Measurements from ENCODE around the gene SLC22A17.

The SLC22A17 gene

DNA sequence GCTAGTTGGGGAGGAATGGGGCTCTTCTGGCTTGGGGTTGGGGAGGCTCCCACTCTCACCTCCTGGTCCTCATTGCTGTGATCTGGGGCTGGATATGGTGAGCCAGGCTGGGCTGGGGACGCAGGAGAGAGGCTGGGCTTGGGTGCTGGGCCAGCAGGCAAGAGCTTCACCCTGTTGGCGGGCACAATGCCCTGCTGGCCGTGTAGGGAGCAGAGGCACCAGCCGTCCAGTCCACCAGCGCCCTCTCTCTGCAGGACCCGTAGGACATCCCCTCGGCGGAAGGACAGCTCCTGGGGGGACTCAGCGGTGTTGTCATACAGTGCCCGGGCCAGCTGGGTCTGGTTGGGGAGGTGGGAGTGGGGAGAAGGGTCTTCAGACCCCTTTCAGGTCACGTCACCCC is 7.8 kb upstream of the SLC22A17 start:
- DNase-seq = no peak

DNA sequence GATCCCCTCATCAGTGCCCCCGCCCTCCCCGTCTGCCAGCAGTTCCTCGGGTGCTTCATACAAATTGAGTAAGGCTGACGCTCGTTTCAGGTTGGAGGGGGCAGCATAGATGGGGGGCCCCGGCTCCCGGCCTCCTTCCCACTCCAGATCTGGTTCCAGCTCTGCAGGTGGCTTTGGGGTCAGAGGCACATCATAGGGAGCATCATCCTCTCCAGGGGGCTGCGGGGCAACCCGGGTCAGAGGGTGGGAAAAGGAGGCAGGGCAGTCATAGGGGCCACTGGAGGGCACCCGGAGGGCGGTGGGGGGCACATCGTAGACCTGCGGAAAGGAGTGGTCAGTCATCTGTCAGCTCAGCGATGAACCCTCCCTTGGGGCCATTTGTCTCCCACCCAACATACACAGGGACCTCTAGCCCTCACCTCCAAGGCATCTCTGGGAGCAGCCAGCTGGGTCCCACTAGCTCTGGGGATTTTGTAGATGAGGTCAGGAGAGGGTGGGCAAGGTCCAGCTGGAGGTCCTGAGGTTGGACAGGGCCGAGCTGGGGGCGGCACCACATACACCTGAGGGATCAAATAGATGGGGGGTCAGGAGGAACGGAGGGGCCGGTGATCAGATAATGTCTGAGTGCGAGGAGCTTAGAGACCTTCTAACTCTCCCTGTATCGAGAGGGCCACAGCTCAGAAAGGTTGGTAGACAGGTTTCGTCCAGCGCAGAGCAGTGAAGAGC is 7.2 kb upstream of the SLC22A17 start:
- DNase-seq = no peak

DNA sequence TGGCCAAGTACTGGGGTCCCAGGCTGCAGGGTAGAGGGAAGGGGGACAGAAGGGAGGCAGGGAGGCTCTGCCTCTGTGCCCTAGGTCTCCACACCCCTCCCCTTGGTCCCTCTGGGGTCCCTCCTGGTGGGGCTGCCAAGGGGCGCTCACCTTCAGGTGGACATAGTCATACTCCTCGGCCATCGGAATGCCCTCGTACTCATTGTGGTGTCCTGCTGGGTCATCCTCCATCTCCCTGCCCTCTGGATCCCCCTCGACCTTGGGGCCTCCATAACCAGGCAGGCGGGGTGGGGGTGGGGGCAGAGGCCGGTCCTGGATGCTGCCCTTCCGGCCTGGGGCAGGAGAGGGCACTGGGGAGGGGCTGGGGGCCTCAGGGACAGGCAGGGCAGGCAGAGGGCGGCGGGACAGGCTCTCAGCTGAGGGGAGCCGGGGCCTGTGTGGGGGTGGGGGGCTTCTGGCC is 6.5 kb upstream of the SLC22A17 start:
- DNase-seq = no peak

DNA sequence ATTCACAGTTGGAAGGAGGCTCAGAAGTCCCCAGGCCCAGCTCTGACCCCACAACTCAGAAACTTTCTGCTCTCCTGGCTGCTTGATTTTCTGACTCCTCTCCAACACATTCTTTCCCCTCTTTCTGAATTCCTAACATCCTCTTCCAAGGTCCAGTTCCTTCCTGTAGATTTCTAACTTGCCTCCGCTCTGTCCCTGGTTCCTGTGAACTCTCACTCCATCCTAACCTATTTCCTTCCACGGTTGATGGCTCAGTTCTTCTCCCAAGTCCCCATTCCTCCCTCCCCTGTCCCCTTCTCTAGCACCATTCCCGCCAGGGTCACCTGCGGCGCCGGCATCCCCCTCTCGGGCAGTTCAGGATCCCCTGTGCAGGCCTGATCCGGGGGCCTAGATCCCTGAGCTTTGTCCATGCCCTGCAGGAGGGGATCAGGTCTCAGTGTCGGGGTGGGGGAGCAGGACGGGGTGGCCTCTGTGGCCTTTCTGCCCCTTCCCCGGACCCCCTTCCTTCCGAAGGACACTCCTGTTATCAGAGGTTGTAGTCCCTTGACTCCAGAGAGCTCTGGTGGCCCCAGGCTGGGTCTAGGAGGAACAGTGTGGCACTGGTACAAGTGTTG is 6.0 kb upstream of the SLC22A17 start:
- DNase-seq = no peak

DNA sequence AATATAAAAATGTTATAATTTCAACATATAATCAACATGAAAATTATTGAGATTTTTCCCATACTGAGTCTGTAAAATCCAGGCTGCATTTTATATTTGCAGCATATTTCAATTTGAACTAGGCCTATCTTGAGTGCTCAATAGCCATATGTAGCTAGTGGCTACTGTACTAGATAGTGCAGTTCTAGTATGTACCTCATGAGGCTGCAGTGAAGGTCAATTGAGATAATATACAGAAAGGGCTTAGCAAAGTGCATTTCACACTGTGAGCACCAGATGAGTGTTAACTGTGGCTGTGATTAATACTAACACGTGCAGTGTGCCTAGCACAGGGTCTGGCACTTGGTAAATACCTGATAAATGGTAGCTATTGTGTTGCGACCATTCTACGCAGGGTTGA is 5.4 kb upstream of the SLC22A17 start:
- no peak for DNase-seq

DNA sequence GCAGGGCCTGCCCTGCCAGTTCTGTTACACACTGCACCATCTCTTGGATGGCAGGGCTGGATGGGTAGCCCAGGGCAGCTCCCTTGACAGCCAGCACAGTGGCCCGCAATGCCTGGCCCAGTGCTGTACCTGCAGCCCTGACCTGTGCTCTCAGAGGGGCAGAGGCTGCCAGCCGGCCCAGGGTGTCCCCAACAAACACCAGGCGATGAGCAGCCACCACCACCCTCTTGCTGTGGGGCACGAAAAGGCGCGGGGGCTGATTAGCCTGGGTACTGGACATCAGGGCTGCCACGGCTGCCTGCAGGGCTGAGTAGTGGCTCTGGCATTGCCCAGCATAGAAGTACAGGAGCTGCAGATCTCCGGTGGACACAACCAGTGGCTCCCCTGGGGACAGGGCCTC is 4.6 kb upstream of the SLC22A17 start:
- no peak for DNase-seq

DNA sequence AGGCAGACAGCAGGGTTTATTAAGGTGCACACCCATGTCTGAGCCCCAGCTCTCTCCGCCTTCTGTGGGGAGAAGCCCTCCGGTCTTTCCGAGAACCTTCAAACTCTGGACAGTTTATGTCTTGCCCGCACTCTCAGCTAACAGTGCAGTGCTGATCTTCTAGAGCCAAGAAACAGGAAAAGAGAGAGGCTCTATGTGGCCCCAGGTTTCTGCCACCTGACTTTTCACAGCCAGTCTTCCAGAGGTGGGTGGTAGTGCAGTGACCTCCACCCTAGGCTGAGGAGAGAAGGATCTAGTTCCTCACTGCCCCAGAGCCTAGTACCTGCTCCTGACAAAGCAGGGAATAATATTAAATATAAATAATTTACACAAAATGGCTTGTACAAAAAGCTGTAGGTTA is 4.0 kb upstream of the SLC22A17 start:
- no peak for DNase-seq

DNA sequence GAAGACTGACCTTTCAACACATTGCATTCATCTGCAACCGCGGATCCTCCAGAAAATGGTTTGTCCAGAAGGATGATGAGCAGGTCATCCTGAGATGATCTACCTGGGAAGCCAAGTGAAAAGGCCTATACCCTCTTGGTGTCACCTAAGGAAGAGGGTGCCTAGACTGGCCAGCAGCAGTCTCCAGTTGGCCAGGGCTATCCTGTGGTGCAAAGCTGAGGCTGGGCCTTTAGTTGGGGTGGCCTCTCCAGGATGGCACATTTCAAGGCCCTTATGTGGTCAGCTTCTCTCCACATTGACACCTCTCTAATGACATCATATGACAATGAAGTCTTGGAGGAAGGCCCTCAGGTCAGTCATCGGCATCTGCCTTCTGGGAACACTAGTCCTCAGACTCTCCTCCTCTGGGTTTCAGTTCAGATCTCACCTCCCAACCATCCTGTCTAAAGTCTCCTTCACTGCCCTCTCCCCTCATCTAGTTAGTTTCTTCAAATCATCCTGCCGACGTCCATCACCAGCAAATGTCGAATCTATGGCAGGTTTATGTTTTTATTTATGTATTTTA is 3.3 kb upstream of the SLC22A17 start:
- no peak for DNase-seq

DNA sequence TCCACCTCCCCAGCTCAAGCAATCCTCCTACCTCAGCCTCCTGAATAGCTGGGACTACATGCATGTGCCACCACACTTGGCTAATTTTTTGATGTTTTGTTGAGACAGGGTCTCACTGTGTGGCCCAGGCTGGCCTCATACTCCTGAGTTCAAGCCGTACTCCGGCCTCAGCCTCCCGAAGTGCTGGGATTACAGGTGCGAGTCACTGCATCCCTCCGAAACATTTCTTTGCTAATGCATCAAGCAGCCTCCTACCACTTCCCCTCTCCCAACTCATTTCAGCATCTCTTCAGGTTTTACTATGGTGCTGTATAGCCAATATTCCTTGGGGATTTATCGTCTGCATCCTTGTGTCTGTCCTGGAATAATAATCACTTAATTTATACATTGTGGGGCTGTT is 2.3 kb upstream of the SLC22A17 start:
- DNase-seq = no peak

DNA sequence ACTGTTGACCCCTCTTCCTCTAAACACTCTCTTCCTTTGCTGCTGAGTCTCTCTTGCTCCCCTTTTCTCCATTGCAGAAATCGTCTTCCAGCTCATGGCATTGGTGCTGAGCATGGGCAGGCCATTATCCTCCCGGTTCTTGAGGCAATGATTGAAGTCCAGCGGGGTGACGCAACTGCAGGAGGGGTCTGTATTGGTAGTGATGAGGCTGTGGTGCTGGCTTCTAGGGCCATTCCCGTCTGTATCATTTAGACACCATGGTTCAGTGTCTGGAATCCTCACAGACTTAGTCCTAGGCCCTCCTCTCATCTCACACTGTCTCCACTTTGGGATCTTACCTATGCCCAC is 720 bp upstream of the SLC22A17 start:
- DNase-seq = no peak

DNA sequence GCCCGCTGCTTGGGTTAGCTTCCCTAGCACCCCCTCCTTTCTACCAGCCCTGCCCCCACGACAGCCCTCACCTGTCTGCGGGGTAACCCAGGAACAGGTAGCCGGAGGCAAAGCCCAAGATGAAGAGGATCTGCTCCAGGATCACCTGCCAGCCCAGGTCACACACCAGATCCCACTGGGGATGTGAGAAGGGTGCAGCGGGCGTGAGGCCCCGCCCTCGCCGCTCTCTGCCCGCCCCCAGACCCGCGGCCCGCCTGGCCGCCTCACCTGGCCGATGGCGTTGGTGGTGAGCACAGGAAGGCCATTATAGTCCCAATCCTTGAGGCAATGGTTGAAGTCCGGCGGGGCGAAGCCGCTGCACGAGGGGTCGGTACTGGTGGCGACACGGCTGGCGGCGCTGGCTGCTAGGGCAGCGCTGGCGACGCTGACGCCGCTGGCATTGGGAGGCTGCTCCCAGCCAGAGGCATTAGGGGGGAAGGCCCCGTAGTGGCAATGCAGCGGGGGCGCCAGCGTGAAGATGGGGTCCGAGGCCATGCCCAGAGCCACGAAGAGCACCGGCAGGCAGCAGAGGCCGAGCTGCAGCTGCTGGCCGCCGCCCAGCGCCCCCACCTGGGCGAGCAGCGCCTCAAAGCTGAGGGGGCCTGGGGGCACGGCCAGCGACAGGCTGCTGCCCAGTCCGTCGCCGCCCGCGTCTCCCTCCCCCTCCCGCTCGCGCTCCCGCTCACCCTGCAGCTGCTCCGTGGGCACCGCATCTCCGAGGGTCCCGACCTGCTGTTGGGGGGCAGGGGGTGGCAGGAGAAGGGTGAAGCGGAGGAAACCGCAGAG is 794 bp downstream of the SLC22A17 start:
- DNase-seq = no peak

DNA sequence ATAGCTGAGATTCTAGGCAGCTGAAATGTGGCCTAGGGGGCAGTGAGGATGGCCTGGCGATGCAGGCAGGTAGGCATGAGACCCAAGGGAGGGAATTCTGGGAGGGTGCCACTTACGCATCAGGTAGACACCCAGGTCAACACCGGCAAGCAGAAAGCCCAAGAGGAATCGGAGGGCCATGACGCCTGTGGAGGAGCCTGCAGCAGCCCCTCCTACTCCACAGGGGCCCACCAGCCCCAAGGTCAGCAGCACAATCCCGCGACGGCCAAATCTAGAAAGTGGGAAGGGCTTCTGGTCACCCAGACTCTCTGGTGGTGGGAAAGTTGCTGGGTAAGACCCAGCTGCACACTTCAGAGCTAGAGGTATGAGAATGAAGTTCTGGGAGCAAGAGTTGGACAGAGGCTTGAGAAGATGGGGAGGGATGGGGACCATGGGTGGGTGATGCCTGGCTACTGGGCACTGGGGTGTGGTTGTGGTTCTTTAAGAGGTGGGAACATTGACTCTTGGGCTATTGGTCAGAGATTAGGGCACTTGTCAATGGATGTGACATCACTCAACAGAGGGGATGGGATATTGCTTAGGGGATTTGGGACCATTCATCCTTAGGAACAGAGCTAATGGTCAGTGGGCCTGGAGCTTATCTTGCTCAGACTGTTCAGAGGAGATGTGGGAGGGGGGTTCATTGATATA is 3.4 kb downstream of the SLC22A17 start:
- no peak for DNase-seq

DNA sequence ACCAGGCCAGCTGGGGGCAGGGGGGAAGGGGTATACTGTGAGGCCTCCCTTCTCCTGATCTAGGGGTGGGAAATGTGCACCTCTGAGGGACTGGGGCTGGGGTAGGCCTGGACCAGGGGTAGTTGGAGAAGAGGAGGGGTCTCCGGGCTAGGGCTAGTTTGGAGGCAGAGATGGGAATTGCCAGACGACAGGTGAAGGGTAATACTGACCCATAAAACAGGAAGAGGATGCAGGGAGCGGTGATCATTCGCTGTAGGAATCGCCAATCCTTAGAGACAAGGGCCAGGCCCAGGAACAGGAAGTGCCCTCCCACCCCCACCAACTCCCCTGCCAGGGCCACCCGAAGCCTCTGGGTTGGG is 4.4 kb downstream of the SLC22A17 start:
- DNase-seq = no peak

DNA sequence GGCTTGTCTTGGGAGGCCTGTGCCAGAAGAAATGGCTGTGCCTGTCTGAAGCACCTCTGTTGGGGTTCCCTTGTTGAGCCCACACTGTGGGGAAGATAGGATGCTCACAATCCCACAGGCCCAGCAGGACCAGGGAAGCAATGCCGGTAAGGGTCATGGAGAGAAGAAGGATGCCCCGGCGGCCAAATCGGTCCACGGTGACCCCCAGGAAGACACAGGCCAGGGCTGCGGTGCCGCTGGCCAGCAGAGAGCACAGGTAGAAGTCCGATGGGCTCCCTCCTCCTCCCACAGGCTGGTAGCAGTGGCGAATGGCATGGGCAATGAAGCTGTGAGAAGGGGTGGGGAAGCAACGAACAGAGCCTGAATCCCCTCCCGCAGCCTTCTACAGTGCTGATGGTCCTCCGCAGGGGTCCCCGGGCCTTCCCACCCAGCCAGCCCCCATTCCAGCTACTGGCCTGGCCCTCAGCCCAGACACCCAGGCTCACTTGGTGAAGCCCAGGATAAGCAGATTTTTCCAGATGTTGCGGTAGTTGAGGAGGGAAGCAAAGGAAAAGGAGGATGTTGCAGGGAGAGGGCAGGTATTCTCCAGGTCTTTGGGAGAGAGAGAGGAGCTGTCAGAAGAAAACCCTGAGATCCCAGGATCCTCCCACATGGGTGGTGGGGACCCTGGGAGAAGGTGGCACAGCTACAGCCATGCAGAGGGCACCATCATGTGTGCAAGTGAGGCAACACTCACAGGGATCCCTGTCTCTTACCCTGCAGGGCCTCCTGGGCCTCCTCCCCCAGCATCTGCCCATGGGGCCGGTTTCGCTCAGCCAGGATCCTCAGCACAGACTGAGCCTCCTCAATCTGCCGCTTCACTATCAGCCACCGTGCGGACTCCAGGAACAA is 5.0 kb downstream of the SLC22A17 start:
- DNase-seq = no peak

DNA sequence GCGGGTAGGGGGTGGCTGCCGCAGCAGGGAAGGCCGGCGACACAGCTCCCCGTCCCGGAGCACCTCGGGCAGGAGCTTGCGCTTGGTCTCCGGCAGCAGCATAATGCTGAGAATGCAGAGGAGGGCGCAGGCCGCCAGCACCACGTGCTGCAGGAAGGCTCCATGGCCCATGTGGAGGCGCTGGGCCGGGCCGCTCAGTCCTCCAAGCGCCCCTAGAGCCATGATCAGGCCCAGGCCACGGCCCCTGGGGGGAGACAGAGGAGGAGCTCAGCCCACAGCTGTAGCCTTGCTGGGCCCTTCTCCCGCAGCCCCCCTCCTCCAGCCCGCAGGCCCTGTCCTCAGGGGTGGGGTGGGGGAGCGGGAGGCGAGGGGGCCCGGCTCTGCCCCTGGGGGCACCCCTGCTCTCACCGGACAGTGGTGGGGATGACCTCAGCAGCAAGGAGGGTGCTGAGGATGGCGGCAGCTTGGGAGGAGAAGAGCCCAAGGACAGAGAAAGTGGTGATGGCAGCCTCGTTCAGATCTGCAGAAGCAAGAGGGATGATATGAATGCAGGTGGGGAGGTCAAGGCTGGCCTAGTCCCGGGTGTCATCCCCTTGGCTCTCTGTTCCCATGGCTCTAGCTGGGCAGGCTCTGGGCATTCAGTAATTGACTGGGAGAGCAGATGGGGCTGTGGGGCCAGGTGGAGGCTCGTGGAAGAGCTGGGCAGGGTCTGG is 5.8 kb downstream of the SLC22A17 start:
- DNase-seq = no peak

DNA sequence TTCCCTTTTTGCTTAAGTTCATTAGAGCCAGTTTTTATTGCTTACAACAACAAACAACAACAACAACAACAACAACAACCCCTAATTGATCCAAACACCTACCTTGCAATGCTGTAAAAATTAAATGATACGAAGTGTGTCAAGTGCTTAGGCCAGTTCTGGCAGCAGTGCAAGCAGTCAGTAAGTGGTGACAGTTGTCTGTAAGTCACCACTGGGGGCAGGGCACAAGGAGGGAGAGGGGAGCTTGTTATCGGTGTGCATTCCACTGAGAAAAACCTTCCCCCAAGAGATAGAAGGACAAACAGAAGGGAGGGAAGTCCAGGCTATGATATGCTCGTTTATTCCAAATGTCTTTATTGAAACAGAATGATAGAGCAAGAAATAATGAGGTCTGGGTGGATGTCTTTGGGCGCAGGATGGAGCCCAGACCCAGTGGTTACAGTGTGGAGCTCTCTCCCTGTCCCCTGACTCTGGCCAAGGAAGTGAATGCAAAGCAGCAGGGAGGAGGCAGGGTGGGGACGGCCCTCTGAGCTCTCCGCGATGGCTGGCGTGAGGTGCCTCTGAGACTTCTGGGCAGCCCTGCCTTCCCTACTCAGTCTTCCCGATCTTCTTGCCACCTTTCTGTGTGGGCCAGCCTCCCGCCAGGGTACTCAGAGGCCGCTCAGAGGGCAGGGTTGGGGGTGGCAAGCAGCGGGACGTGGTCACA is 6.5 kb downstream of the SLC22A17 start:
- DNase-seq = no peak

DNA sequence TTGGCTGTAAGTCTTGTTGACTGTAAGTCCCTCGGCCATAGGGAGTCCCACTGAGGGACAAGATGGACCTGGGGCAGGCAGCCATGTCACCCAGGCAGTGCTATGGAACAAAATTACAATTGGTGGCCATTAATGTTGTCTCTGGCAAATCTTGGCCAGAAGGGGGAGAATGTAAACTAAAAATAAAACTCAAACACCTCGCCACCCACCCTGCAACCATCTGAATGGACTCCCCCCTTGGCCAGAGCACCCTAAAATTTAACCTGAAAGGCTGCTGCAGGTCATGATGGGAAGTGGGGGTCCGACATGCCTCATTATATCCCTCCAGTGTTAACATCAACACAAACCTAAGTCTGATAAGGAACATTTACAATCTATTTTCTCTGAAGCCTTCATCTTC is 8.2 kb downstream of the SLC22A17 start:
- no peak for DNase-seq

DNA sequence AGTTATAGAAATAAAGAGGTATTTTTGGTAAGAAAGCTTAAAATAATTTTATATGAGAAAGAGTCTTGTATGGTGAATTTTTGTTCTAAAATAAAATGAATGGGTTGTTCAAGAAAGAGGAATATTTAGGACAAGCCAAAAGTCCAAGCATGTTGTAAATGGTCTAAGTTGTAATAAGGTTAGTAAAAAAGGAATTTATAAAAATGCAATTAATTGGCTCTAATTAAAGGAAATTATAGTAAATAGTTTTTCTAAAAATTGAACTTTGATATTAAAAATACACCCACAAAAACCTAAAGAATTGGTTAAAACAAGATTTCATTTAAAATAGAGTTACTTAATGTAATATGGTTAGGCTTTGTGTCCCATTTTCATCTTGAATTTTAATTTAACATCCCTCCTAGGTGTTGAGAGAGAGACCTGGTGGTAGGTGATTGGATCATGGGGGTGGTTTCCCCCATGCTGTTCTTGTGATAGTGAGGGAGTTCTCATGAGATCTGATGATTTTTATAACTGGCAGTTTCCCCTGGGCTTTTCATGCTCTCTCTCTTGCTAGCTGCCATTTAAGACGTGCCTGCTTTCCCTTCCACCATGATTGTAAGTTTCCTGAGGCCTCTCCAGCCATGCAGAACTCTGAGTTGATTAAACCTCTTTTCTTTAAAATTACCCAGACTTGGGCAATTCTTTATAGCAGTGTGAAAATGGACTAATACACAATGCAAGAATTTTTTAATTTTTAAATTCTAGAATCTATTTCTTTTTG is 13.0 kb downstream of the SLC22A17 start:
- no peak for DNase-seq

DNA sequence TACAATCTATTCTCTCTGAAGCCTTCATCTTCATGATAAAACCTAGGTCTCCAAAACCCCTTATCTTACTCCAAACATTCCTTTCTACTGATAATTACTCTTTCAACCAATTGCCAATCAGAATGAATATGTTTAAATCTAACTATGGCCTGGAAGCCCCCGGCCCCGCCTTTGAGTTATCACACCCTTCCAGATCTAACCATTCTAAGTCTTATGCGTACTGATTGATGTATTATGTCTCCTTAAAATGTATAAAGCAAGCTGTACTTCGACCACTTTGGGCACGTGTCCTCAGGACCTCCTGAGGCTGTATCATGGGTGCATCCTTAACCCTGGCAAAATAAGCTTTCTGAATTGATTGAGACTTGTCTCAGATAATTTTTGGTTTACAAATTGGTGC is 17.1 kb downstream of the SLC22A17 start:
- no peak for DNase-seq
